GM21825 (cell line): ENCODE results near the gene E2F8.
"Not testable (repeated sequence)": the region's sequence is repeated elsewhere in the genome, so short reads cannot be mapped to it uniquely, and the experiment has no call there.

Source experiments
- ATAC-seq: cut with Tn5 transposase; IDR thresholded peaks from one replicate; pipeline ENCODE4 v1.9.1; 2021; ENCODE audit warnings: mild to moderate bottlenecking, moderate library complexity; ENCODE audit not compliant: unreplicated experiment

E2F8 gene

GRCh38 chr11:19240420-19241259 lies at the start of gene E2F8:
Gene E2F8 (minus strand): TSS chr11:19240945. CDS start chr11:19240121, 824 bp downstream.
- peak; percentile 90 for ATAC-seq

- ATAC-seq: no peak
These were observed 49.6 kb upstream of the E2F8 start for GRCh38 chr11:19290356-19290755.

- no peak for ATAC-seq
These were observed 47.5 kb upstream of the E2F8 start for GRCh38 chr11:19288256-19288655.

GRCh38 chr11:19286411-19286810 lies 45.7 kb upstream of the E2F8 start:
- no peak for ATAC-seq

- ATAC-seq: no peak
These were observed 44.1 kb upstream of the E2F8 start for GRCh38 chr11:19284881-19285280.

- no peak for ATAC-seq
These were observed 43.2 kb upstream of the E2F8 start for GRCh38 chr11:19283991-19284390.

- ATAC-seq: no peak
These were observed 40.8 kb upstream of the E2F8 start for GRCh38 chr11:19281555-19281954.

- no peak for ATAC-seq
These were observed 40.3 kb upstream of the E2F8 start for GRCh38 chr11:19281041-19281440.

GRCh38 chr11:19279451-19279850 lies 38.7 kb upstream of the E2F8 start:
- no peak for ATAC-seq

- ATAC-seq: no peak
These were observed 36.4 kb upstream of the E2F8 start for GRCh38 chr11:19276859-19277808.

GRCh38 chr11:19275496-19275895 lies 34.8 kb upstream of the E2F8 start:
- no peak for ATAC-seq

GRCh38 chr11:19273219-19273618 lies 32.5 kb upstream of the E2F8 start:
- not testable (repeated sequence) for ATAC-seq

GRCh38 chr11:19268909-19269308 lies 28.2 kb upstream of the E2F8 start:
- no peak for ATAC-seq

GRCh38 chr11:19267567-19267966 lies 26.8 kb upstream of the E2F8 start:
- ATAC-seq: no peak

- no peak for ATAC-seq
These were observed 22.6 kb upstream of the E2F8 start for GRCh38 chr11:19263333-19263732.

- ATAC-seq: peak; percentile 85
These were observed 19.0 kb upstream of the E2F8 start for GRCh38 chr11:19259487-19260345.

GRCh38 chr11:19258641-19259230 lies 18.0 kb upstream of the E2F8 start:
- ATAC-seq: no peak

- not testable (repeated sequence) for ATAC-seq
These were observed 13.7 kb upstream of the E2F8 start for GRCh38 chr11:19254441-19254840.

GRCh38 chr11:19253817-19254216 lies 13.1 kb upstream of the E2F8 start:
- no peak for ATAC-seq

GRCh38 chr11:19253153-19253745 lies 12.5 kb upstream of the E2F8 start:
- no peak for ATAC-seq
